Transverse colon (tissue), 4 donors: ENCODE results near the gene PCBP3. TPM values are rescaled to one million over a fixed set of nuclear protein-coding genes. Genes with fewer than 3 reads are reported as not detected.

ENCODE experiments used
- DNase-seq: peaks from one replicate; pipeline ENCODE4 v3.0.0-alpha.2; 2019
- H3K27ac ChIP-seq, 4 donors: fragments of 200-600 bp; sonication (generic); 2 replicates each; pipeline ENCODE4 v1.5.1; 2016 to 2018; ENCODE audit warnings: inconsistent platforms in 4 of 4
- H3K27me3 ChIP-seq: fragments of 200-600 bp; sonication (generic); 2 replicates; pipeline ENCODE4 v1.5.1; 2017; ENCODE audit warnings: inconsistent platforms
- H3K36me3 ChIP-seq, 4 donors: fragments of 200-600 bp; sonication (generic); 2 replicates each; pipeline ENCODE4 v1.5.1; 2017 to 2019; ENCODE audit warnings: inconsistent platforms in 4 of 4
- H3K4me1 ChIP-seq, 4 donors: fragments of 200-600 bp; sonication (generic); 2 replicates each; pipeline ENCODE4 v1.5.1; 2017 to 2020; ENCODE audit warnings: inconsistent platforms in 4 of 4
- H3K4me3 ChIP-seq, 4 donors: fragments of 200-600 bp; sonication (generic); 1 replicate in 1 of 4; 2 replicates in 3 of 4; pipeline versions ENCODE4 v1.5.1 to v1.6.1; 2017 to 2019; ENCODE audit warnings: inconsistent platforms in 4 of 4
- H3K9me3 ChIP-seq, 2 donors: fragments of 200-600 bp; sonication (generic); 2 replicates each; pipeline ENCODE4 v1.5.1; 2017 to 2019; ENCODE audit warnings: inconsistent platforms in 2 of 2
- EP300 ChIP-seq: sonication (generic); formaldehyde crosslinking; IDR thresholded peaks from one replicate; pipeline ENCODE4 v1.6.1; 2017; ENCODE audit warnings: antibody characterized with exemption, low read depth
- POLR2A ChIP-seq: fragments of 450-650 bp; IDR thresholded peaks from one replicate; pipeline ENCODE4 v1.6.1; 2016; ENCODE audit warnings: antibody characterized with exemption, mild to moderate bottlenecking, moderate library complexity
- POLR2AphosphoS5 ChIP-seq, 3 donors: sonication (generic); formaldehyde crosslinking; IDR thresholded peaks; one replicate each; pipeline ENCODE4 v1.6.1; 2016; ENCODE audit warnings: antibody characterized with exemption in 3 of 3
- WGBS, 2 donors: methylation state at CpG; one replicate each; pipeline ENCODE4 v1.1.5; 2018; ENCODE audit warnings: low coverage in 1 of 2; 5-methylcytosine and 5-hydroxymethylcytosine counted together
- in situ Hi-C, 4 donors: fragments of 200-750 bp; cut with MboI; loops; one replicate each; pipeline versions ENCODE4 v1.15.0 to v1.15.1; 2017; ENCODE audit warnings: low sequenced_read_pairs in 3 of 4, low pct_ligation_motif_present in 1 of 4, low pct_unique_long_range_greater_than_20kb in 1 of 4
- intact Hi-C: fragments of 100-400 bp; cut with DNase I; formaldehyde crosslinking; loops from one replicate; pipeline ENCODE4 v1.15.1; 2023; ENCODE audit warnings: low total_unique reads
- total RNA-seq, 4 donors: library from RNA; depleted of rRNA; stranded (reverse); fragments of >200 nt; gene quantifications; one replicate each; pipeline ENCODE4 v1.1.0, GENCODE V29; 2016
- TF ChIP-seq, protein P1 (sequence below), 5 experiments: fragments of 200-600 bp in 3 of 5; fragments of 450-650 bp in 2 of 5; sonication (generic) in 3 of 5; IDR thresholded peaks; 1 replicate in 2 of 5; 2 replicates in 3 of 5; pipeline ENCODE4 v1.5.1; 2016 to 2017; ENCODE audit warnings: antibody characterized with exemption in 5 of 5, inconsistent platforms in 3 of 5, mild to moderate bottlenecking in 2 of 5, moderate library complexity in 1 of 5

PCBP3 gene
- total RNA-seq, 4 donors from 2014 or later, result 0.80 to 7.8 (median 5.3) TPM

DNA sequence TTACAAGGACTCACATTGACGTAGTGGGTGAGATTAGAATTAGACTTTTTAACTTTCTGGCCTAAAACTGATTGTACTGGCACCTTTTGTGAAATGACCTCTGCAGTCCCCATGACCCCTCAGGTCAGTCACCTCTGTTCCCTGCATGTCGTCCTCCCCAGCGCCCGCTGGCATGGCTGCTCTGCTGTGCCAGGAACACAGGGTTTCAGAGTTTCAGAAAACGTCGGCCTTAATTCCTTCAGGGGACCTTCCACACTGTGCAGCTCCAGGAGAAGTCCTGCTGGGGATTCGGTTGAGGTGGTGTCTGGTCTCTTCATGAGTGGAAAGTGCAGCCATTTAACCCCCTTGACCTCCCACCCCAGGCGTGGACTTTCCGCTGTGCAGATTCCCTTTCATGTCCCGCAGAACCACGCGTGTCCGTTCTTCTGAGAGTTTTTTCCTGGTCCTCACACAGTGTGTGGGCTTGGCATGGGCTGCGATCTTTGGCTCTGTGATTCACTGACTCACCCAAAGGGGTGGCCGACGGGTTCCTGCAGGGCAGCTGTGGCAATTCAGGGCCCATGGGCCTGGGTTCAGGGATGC is 179.7 kb downstream of the PCBP3 start:
- WGBS, 2 donors, result 76 to 88% methylated on average over 3 to 16 of the region's 16 CpGs
- no peak overlapping the region for H3K27ac ChIP-seq
- H3K4me3 ChIP-seq, result no peak overlapping the region
- peaks cover 0 to 4% (median 0%) of the 10 kb centered on the region in 4 donors for H3K4me1 ChIP-seq
- no peaks in the 10 kb centered on the region for H3K9me3 ChIP-seq
- H3K27me3 ChIP-seq, result no peaks in the 10 kb centered on the region
- in situ Hi-C loops (loop anchor here in 2 of 4 donors (25.0 kb wide), 1 partner anchor 261 kb away; no protein-coding TSS in a partner anchor), intact Hi-C loops (loop anchor here (10.0 kb wide), 2 partner anchors 228 to 268 kb away; no protein-coding TSS in a partner anchor)
- no peak for TF ChIP-seq EP300
- TF ChIP-seq POLR2A, result no peak
- TF ChIP-seq, protein P1, sequence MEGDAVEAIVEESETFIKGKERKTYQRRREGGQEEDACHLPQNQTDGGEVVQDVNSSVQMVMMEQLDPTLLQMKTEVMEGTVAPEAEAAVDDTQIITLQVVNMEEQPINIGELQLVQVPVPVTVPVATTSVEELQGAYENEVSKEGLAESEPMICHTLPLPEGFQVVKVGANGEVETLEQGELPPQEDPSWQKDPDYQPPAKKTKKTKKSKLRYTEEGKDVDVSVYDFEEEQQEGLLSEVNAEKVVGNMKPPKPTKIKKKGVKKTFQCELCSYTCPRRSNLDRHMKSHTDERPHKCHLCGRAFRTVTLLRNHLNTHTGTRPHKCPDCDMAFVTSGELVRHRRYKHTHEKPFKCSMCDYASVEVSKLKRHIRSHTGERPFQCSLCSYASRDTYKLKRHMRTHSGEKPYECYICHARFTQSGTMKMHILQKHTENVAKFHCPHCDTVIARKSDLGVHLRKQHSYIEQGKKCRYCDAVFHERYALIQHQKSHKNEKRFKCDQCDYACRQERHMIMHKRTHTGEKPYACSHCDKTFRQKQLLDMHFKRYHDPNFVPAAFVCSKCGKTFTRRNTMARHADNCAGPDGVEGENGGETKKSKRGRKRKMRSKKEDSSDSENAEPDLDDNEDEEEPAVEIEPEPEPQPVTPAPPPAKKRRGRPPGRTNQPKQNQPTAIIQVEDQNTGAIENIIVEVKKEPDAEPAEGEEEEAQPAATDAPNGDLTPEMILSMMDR (IDR thresholded peaks at IDR 0.05), result no peak
- no peak for TF ChIP-seq POLR2AphosphoS5 (IDR thresholded peaks at IDR 0.05)
- no peak for DNase-seq
- no peaks in the 10 kb centered on the region for H3K36me3 ChIP-seq

- intact Hi-C loops (loop anchor here (10.0 kb wide), 2 partner anchors 230 to 270 kb away; no protein-coding TSS in a partner anchor), in situ Hi-C loops (loop anchor here in 2 of 4 donors (25.0 kb wide), 1 partner anchor 262 kb away; no protein-coding TSS in a partner anchor)
- Histone ChIP-seq H3K4me3 (no peak overlapping the region), H3K27me3 (no peaks in the 10 kb centered on the region), H3K4me1 (peaks cover 0 to 4% (median 0%) of the 10 kb centered on the region in 4 donors), H3K36me3 (no peaks in the 10 kb centered on the region), H3K9me3 (no peaks in the 10 kb centered on the region), H3K27ac (no peak overlapping the region)
- no peak for DNase-seq
- TF ChIP-seq POLR2A (no peak), POLR2AphosphoS5 (IDR thresholded peaks at IDR 0.05) (no peak), EP300 (no peak)
- TF ChIP-seq, protein P1 (IDR thresholded peaks at IDR 0.05), result no peak
- 60 to 84% methylated on average over 1 to 8 of the region's 8 CpGs for WGBS, 2 donors
Measured at GRCh38 chr21:45824546-45825215, 181.2 kb downstream of the PCBP3 start.

- Histone ChIP-seq H3K9me3 (no peaks in the 10 kb centered on the region), H3K36me3 (no peaks in the 10 kb centered on the region), H3K4me1 (peaks cover 0 to 4% (median under 1%) of the 10 kb centered on the region in 4 donors), H3K27me3 (no peaks in the 10 kb centered on the region), H3K4me3 (no peak overlapping the region), H3K27ac (no peak overlapping the region)
- DNase-seq, result no peak
- TF ChIP-seq, protein P1 (IDR thresholded peaks at IDR 0.05), result no peak
- TF ChIP-seq EP300 (no peak), POLR2A (no peak), POLR2AphosphoS5 (IDR thresholded peaks at IDR 0.05) (no peak)
- in situ Hi-C loops (no loop called here), intact Hi-C loops (loop anchor here (10.0 kb wide), 2 partner anchors 230 to 270 kb away; no protein-coding TSS in a partner anchor)
- WGBS, 2 donors, result 40 to 76% methylated on average over 2 to 13 of the region's 13 CpGs
Measured at GRCh38 chr21:45825219-45825618, 181.7 kb downstream of the PCBP3 start.

GRCh38 chr21:45826676-45827301 is 183.3 kb downstream of the PCBP3 start:
- in situ Hi-C loops, result no loop called here
- H3K4me3 ChIP-seq, result no peak overlapping the region
- intact Hi-C loops, result loop anchor here (10.0 kb wide), 2 partner anchors 232 to 272 kb away; no protein-coding TSS in a partner anchor
- no peaks in the 10 kb centered on the region for H3K9me3 ChIP-seq
- peaks cover 0 to 4% (median 1%) of the 10 kb centered on the region in 4 donors for H3K4me1 ChIP-seq
- DNase-seq, result no peak
- TF ChIP-seq POLR2A, result no peak
- no peak for TF ChIP-seq EP300
- TF ChIP-seq, protein P1 (IDR thresholded peaks at IDR 0.05), result no peak
- no peak for TF ChIP-seq POLR2AphosphoS5 (IDR thresholded peaks at IDR 0.05)
- no peak overlapping the region for H3K27ac ChIP-seq
- H3K27me3 ChIP-seq, result no peaks in the 10 kb centered on the region
- 90 to 92% methylated on average over 6 to 16 of the region's 16 CpGs for whole genome bisulfite sequencing, 2 donors
- no peaks in the 10 kb centered on the region for H3K36me3 ChIP-seq
